Stimulated activated CD4-positive, alpha-beta T cell treated with anti-CD3 and anti-CD28 coated beads, TNF-alpha, amount 100 ng/mL, for 4 hours (primary cell): ENCODE measurements around the gene CSF3R.
A peak's percentile ranks its signal among the peaks of the same experiment; 100 is the strongest.
"Not testable (repeated sequence)": the region's sequence is repeated elsewhere in the genome, so short reads cannot be mapped to it uniquely, and the experiment has no call there.

Source experiments
- DNase-seq, 3 experiments: peaks; one replicate each; pipeline ENCODE4 v3.0.0-alpha.2; 2020; ENCODE audit warnings: low read depth in 3 of 3

Gene CSF3R

GRCh38 chr1:36484099-36484498 lies 1.4 kb upstream of the CSF3R start:
- DNase-seq: no peak

GRCh38 chr1:36481771-36482723 lies 666 bp downstream of the CSF3R start:
- DNase-seq: no peak

GRCh38 chr1:36481091-36481490 lies 1.6 kb downstream of the CSF3R start:
- no peak for DNase-seq

- no peak for DNase-seq
Observed at GRCh38 chr1:36480161-36480560, 2.6 kb downstream of the CSF3R start.

DNA sequence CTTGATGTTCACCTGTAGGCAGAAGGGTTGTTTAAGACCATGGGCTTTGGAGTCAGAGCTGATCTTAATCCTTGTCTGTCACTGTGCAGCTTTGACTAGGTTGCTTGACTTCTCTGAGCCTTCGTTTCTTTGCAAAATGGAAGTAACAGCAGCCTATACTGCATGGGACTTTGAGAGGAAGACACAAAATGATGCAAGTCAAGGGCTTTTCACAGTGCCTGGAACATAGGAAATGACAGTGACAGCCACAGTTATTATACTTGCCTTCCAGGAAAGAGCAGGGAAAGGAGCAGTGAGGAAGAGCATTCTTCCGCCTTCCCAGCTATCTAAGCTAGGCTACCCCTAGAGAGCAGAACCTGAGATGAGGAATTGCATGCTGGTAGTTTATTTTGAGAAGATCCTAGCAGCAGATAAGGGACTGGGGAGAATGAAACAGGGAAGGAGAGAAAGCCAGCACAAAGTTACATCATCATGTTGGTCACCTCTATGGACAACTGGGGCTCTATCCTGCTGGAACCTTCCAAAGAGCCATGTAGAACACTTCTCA lies 3.1 kb downstream of the CSF3R start:
- DNase-seq: no peak

DNA sequence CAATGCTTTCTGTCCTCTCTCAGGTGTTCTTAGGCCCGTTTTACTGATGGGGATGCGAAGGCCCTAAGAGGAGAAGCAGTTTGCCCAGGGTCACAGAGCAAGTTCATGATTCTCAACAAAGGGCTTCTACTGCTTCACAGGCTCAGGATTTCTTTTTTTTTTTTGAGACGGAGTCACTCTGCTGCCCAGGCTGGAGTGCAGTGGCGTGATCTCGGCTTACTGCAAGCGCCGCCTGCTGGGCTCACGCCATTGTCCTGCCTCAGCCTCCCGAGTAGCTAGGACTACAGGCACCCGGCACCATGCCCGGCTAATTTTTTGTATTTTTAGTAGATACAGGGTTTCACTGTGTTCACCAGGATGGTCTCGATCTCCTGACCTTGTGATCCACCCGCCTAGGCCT lies 5.1 kb downstream of the CSF3R start:
- not testable (repeated sequence) for DNase-seq

GRCh38 chr1:36476945-36477344 lies 5.8 kb downstream of the CSF3R start:
- no peak for DNase-seq

- DNase-seq: no peak
Observed at GRCh38 chr1:36475910-36476604, 6.7 kb downstream of the CSF3R start.

DNA sequence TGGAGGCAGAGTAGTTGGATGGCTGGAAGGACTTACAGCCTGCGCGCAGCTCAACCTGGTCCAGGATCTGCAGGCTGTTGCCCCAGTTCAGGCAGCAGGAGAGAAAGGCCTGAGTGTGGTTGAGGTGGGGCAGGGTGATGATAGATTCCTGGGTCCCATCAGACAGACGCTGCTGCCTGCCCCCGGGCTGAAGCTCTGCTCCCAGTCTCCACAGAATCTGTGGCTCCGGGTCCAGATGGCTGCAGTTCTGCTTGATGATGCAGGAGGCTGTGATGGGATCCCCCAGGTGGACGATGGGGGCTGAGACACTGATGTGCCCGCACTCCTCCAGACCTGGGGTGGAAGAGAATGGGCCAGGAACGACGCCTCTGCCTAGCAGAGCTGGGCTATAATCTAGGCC lies 7.4 kb downstream of the CSF3R start:
- DNase-seq: no peak

DNA sequence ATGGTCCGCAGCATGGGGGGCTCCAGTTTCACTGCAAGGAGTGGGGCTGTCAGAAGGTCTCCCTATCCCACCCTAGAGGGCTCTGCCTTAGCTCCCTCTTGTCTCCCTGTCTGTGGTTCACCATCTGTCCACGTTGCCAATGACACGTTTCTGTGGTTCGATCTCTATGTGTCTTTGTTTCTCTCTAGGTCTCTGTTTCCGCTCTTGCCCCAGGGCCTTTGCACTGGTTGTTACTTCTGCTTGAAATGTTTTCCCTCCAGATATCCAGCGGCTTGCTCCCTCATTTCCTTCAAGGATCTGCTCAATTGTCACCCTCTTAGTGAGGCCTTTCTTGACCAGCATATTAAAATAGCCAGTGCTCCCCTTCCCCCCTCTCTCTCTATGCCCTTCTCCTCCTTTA lies 10.1 kb downstream of the CSF3R start:
- no peak for DNase-seq

DNA sequence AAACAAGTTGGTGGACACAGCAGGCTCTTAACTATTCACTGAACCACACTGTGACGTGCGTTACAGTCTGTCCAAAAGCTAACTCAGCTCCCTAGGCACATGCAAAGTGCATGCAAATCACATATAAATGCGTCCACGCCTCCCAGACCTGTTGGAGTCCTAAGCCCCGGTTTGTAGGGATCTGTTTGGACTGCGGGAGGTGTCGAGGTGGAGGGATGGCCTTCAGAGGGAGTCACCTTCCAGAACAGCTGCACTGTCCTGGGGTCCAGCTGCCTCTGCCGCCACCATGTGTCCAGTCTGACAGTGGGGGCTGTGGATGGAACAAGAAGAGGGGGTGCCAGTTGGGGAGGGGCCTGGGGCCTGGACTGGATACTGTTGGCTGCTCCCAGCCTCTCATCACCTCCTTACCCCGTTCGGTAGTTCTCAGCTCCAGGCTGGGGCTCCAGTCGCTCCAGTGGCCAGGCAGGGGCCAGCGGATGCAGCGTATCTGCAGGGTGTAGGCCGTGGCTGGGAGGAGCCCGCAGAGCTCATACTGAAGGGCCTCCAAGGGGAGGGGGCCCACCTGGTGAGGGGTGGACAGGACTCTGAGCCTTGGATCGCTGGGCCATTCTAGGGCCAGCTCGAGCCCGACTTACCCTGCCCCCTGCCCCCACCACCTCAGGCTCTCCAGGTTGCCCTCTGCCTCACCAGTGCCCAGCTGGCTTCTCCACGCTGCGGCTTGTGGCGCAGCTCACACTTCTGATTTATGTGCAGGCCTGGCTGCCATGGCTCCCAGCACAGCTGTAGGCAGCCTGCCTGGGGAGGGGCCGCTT lies 10.7 kb downstream of the CSF3R start:
- no peak for DNase-seq

DNA sequence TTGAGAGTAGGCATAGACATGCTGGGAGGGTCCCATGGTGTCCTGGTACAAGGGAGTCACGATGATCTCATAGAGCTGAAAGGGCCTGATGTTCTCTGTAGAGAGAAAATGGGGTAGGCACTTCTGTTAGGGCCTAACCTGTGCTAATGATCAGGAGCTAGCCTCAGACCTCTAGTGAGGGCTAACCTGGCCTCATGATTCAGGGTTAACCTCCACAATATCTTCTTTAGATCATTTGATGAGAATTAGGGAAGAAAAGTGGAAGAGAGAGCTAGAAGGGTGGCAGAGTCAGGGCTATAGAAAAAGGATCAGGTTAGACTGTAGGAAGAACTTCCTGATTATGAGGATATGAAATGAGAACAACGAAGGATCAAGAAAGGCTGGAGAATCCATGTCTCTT lies 13.6 kb downstream of the CSF3R start:
- DNase-seq: no peak

DNA sequence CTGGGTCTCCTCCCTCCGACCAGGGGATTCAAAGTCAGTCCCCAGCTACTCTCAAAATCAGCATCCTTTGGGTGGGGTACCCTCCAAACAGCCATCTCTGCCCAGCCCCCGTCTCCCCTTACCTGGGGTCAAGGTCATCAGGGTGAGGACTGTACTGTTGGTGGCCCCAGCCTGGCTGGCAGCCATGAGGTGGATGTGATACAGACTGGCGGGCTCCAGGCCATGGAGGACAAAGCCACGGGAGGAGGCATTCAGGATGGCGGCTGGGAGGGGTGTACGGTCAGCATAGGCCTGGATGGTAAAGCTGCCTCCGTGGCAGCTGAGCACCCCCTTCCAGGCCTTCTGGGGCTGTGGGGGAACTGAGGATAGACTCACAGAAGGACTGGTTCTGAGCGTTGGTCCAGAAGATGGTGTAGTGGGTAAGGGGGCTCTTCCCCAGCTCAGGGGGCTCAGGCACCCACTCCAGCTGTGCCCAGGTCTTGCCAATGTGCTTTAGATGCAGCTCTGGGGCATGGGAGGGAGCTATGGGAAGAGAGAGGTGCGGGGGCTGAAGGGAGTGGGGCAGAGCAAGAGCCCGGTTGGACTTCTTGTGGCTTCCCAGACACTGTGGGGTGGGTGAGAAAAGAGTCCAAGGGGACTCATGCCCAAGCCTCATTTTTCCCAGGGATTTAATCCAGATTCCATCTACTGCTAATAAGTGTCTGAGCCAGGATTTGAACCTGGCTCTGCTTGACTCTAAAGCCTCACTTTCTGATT lies 14.8 kb downstream of the CSF3R start:
- DNase-seq: no peak

GRCh38 chr1:36467027-36467410 lies 15.7 kb downstream of the CSF3R start:
- no peak for DNase-seq

- no peak for DNase-seq
Observed at GRCh38 chr1:36466370-36467026, 16.2 kb downstream of the CSF3R start.

DNA sequence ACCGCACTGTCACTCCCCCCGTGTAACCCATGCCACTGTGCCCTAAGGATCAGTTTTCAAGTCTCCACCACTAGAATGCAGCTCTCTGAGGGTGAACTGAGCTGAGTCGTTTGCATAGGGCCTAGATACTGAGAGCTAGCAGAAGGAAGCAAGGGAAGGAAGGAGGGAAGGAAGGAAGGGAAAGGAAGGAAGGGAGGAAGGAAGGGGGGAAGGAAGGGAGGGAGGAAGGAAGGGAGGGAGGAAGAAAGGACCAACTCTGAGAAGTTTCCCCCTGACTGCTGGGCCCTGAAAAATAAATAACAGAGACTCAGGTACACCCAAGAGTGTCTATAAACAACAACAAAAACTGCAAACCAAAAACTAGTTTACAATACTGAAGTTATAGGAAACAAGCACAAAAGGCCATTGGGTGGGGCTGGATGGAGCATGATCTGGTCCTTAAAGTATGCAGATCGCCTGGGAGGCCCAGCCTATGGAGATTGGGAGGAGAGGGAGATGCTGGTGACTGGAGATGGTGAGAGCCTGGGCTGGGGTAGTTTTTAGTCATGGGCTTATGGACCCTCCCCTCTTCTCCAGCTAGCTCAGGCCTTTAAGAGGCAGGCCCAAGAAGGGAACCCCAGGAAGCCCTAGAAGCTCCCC lies 16.9 kb downstream of the CSF3R start:
- DNase-seq: no peak

GRCh38 chr1:36464605-36465393 lies 17.9 kb downstream of the CSF3R start:
- DNase-seq: no peak

- peak; percentile 92 to 95 (median 92) for DNase-seq
Observed at GRCh38 chr1:36463803-36464604, 18.7 kb downstream of the CSF3R start, which contains the start of gene MRPS15. Gene MRPS15 (minus strand): TSS chr1:36464384. CDS start chr1:36464275, 109 bp downstream.
